Fibroblast of villous mesenchyme (primary cell): Measurements from ENCODE around the gene RNF180. TPM values are rescaled to one million over a fixed set of nuclear protein-coding genes. Genes with fewer than 3 reads are reported as not detected.
A peak's percentile ranks its signal among the peaks of the same experiment; 100 is the strongest.

ENCODE experiments used
- DNase-seq: peaks from one replicate; pipeline ENCODE4 v3.0.0-alpha.2; 2010; ENCODE audit warnings: low read depth
- H3K4me3 ChIP-seq: 2 replicates; pipeline ENCODE4 v1.5.1; 2011; ENCODE audit warnings: low read depth, mild to moderate bottlenecking, low read length
- total RNA-seq: library from RNA; depleted of rRNA; stranded (reverse); fragments of >200 nt; gene quantifications from 2 replicates; pipeline ENCODE4 v1.2.3, GENCODE V29; 2012
- TF ChIP-seq, protein P1 (sequence below): IDR thresholded peaks from 2 replicates; pipeline ENCODE4 v1.5.1; 2012; ENCODE audit warnings: low read depth, mild to moderate bottlenecking, low read length; ENCODE audit not compliant: insufficient read depth

RNF180 gene
- total RNA-seq, 1 donor, result 5.6 TPM

- H3K4me3 ChIP-seq, result no peak overlapping the region
- TF ChIP-seq, protein P1, sequence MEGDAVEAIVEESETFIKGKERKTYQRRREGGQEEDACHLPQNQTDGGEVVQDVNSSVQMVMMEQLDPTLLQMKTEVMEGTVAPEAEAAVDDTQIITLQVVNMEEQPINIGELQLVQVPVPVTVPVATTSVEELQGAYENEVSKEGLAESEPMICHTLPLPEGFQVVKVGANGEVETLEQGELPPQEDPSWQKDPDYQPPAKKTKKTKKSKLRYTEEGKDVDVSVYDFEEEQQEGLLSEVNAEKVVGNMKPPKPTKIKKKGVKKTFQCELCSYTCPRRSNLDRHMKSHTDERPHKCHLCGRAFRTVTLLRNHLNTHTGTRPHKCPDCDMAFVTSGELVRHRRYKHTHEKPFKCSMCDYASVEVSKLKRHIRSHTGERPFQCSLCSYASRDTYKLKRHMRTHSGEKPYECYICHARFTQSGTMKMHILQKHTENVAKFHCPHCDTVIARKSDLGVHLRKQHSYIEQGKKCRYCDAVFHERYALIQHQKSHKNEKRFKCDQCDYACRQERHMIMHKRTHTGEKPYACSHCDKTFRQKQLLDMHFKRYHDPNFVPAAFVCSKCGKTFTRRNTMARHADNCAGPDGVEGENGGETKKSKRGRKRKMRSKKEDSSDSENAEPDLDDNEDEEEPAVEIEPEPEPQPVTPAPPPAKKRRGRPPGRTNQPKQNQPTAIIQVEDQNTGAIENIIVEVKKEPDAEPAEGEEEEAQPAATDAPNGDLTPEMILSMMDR, result no peak
- no peak for DNase-seq
These were observed 4.2 kb upstream of the RNF180 start for GRCh38 chr5:64161420-64161819.

DNA sequence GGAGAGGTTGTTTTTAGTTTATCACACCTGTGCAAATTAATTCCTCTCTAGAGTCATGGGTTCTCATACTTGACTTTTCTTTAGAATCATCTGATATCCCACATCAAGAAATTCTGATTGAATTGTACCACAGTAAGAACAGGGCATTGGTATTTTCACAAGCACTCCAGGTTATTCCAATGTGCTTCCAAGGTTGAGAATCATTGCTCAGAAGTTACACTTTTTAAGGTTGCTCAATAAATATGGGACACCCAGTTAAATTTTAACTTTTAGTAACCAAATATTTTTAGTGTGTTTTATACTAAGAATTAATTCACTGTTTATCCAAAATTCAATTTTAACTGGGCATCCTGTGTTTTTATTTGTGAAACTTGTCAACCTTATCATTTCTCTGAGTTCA is 2.5 kb upstream of the RNF180 start:
- DNase-seq, result no peak
- TF ChIP-seq, protein P1, result no peak
- no peak overlapping the region for H3K4me3 ChIP-seq

- no peak overlapping the region for H3K4me3 ChIP-seq
- no peak for DNase-seq
- TF ChIP-seq, protein P1, result no peak
These were observed 1.9 kb upstream of the RNF180 start for GRCh38 chr5:64163746-64164145.

DNA sequence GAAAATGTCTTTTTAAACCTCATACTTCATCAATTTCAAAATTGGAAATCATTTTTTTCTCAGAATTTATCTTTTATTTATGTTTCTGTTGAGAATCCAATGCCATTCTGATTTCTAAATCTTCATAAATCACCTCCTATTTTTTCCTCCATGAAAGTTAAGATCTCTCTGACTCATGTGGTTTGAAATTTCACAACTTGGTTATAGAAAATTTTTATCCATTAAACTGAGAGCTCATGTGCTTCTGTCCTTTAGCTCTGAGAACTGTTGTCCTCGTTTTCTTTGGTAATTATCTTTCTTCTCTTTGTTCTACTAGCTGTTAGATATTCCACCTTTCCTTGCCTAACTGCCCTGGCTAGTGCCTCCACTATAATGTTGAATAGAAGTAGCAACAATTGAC is 1.5 kb upstream of the RNF180 start:
- TF ChIP-seq, protein P1, result no peak
- no peak for DNase-seq
- no peak overlapping the region for H3K4me3 ChIP-seq

DNA sequence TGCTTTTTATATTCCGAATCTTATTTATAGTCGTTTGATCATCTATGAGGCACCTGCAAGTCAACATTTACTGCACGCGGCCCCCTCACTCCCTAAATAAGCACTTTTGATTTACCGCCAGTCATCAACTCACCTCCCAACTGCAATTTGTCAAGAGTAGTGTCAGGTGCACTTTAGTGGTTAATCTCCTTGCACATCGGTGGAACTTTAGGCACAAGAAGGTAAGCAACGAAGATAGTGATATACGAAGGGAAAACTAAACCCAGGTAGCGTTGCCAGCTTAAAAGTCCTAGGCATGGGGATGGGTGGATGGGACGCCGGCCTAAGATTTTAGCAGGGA is 513 bp upstream of the RNF180 start:
- peak overlapping the region; percentile 55 for H3K4me3 ChIP-seq
- DNase-seq, result no peak
- TF ChIP-seq, protein P1, result no peak

DNA sequence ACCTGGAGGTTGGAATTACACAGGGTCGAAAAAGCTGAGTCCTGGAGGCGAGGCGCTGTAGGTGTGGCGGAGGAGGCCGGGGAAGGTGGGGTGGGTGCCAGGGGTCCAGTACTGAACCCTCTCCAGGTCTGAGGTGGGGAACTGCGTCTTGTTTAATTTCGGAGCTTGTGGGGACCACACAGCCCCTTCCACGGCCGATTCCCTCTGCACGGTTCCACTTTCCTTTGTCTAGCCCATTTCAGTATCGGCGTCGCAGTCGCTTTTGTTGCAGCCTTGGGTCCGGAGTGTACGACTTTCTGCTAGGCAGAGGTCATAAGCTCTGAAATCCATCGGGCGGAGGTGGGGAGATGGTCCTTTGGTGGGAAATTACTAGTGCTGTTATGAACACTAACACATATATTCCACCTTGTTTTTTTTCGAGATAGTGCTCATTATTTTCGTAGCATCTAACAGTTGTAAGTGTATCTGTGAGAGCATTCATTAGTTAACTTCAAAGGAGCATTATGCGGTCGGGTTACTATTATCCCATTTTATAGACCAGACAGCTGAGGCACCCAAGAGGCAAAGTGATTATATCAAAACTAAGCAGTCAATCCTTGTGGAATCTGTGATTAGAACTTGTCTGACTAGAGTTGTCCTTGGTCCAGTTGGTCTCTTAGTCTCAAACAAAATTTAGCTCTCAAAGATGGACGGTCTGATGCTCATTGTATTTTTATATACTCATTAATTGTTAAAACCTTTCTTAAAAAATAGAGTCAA is 737 bp downstream of the RNF180 start:
- DNase-seq, result no peak
- peak overlapping the region; percentile 55 for H3K4me3 ChIP-seq
- TF ChIP-seq, protein P1, result no peak

DNA sequence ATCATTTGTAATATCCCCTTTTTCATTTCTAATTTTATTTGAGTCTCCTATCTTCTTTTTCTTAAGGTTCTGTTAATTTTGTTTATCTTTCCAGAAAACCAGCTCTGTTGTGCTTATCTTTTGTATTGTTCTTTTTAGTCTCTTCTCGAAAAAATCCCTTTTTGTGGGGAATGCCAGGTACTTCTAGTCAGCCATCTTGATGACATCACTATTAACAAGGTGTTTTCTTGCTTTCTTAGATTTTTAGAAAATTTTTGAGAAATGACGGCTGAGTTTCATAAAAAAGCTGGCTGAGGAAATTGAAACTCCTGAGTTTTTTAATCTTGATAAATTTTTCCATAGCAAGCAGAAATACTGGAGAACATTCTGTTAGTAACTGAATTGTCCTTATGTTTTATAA is 10.7 kb downstream of the RNF180 start:
- no peak for DNase-seq
- no peak overlapping the region for H3K4me3 ChIP-seq
- TF ChIP-seq, protein P1, result no peak
